ENCODE data around the gene GPRC5B.

Gene GPRC5B

DNA sequence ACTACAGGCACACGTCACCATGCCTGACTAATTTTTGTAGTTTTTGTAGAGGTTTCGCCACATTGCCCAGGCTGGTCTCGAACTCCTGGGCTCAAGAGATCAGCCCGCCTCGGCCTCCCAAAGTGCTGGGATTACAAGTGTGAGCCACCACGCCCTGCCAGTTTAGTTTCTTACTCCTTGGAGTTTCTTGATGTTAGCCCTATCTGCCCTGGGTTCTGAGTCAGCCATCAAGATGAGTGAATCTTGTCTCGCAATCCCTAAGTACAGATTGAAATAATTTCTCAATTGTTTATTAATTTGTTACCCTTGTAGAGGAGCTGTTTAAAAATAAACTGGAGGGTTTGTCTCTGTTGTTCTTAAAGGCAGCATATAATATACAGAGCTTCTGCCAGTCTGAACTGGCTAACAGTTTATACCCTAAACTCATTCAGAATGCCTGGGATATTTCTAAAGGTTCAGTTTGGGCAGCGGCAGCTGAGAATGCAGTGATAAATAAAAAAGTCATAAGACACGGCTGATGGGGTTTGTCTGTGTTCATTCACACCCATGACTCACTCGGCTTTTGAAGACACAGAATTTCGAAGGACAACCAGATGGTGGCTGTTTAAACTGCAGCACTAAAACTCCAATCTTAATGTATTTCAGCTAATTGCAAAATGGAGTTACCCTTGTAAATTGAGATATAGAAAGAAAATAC is 39.6 kb downstream of the GPRC5B start:
- DNase-seq (ENCODE audit: low read depth): no peak

DNA sequence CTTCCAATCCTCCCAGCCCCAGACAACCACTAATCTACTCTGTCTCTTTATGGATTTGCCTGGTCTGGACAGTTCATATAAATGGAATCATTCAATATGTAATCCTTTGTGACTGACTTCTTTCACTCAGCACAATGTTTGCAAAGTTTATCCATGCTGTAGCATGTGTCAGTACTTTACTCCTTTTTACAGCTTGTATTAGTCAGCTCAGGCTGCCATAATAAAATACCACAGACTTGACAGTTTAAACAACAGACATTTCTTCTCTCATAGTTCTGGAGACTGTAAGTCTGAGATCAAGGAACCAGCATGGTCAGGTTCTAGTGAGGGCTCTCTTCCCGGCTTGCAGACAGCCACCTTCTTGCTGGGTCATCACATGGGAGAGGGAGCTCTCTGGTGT is 41.3 kb downstream of the GPRC5B start:
- DNase-seq (ENCODE audit: low read depth): no peak

DNA sequence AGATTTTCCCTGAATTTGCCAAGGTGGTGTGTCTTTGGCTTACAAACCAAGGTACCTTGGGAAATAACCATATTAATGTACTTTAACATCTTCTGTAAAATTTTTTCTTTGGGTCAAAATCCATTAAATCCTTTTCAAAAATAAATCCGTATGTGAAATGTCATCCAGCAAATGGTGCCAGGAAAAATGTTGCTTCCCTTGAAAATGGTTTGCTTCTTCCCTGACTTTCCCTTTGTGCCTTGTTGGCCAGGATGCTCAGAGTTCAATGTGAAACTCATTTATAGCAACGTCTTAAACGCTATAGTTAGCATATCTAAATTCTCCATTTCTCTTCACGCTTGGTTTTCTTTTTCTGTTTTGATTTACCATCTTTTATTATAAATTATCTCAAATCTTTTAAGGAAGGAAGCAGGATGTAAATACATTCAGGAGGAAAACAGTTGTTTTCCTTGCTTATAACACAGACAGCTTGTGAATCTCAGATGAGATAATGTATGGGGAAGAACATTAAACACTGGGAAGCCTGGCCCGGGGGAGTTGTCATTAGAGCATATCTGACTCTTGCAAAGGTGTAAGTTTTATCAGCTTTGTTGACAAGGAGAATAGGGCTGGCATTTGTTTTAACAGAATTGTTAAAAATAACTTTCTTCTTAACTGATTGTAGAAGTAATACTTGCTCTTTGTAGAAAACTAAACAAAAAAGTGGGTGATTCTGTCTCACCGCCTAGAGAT is 42.1 kb downstream of the GPRC5B start:
- DNase-seq (ENCODE audit: low read depth): no peak

DNA sequence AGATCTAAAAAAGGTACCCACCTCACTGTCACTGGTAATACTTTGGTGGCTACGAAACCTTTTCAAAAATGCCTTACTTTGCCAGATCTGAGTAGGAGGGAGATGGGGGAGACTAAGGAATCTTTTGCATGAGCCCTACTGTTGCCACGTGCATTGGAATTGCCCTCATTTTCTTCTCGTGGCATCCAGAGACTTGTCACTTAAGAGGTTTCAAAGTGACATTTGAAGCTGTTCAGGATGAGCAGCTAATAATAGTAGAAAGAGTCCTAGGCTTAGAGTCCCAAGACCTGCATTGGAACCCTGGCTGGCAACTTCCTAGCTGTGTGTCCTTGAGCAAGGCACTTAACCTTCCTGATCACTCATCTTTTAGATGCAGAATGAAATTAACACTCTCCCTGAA is 43.5 kb downstream of the GPRC5B start:
- DNase-seq (ENCODE audit: low read depth): no peak

DNA sequence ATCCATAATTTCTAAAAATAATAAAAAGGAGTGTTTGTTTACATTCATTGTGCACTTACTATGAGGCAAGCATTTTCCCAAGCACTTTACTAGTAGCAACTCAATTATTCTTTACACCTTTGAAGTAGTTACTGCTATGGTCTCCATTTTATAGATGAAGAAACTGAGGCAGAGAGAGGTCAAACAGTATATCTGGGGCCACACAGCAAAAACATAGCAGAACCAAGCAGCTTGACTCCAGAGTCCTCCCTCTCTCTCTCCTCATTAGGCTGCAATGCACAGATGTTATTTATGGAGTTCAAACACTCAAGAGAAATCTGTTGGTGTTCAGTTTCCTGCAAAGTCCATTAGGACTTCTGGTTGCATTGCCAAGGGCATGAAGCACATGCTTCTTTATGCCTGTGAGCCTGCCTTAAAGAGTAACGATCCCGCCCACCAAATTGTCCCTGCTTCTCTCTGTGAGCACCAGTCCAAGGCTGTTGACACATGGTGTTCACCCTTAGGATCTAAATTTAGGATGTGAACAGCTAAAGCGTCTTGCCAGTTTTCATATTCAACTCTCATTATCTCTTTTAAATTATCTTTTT is 44.0 kb downstream of the GPRC5B start:
- no peak for DNase-seq (ENCODE audit: low read depth)

DNA sequence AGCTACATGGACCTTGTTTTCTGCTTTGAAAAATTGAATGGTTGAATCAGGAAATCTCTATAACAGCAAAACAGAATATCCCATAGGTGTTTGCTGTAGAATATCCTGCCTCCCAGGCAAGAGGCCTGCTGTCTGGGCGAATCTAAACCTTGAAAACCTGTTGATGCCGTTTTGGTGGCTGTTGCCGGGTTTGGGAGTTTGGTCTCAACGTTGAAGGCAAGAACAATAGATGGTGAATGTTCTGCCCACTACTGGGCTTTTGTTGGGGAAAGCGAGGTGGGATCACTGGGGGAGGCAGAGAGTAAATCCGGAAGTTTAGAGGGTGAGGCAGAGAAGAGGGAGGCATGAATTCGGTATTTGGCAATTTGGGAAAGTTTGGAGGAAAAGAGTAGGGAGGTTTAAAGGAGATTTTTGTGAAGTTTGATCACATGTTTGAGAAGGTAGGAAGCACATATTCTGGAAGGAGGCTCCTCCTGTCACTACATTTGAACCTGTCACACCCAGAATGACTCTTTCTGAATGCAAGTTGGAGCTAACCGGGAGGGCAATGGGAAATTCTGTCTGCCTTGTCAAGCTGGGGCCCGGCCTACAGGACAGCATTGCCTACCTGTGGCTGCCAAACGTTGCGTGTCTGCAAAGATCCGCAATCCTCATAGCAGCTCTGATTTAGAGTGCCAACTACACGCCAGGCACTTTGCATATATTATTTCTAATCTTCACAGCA is 46.5 kb downstream of the GPRC5B start:
- no peak for DNase-seq (ENCODE audit: low read depth)

DNA sequence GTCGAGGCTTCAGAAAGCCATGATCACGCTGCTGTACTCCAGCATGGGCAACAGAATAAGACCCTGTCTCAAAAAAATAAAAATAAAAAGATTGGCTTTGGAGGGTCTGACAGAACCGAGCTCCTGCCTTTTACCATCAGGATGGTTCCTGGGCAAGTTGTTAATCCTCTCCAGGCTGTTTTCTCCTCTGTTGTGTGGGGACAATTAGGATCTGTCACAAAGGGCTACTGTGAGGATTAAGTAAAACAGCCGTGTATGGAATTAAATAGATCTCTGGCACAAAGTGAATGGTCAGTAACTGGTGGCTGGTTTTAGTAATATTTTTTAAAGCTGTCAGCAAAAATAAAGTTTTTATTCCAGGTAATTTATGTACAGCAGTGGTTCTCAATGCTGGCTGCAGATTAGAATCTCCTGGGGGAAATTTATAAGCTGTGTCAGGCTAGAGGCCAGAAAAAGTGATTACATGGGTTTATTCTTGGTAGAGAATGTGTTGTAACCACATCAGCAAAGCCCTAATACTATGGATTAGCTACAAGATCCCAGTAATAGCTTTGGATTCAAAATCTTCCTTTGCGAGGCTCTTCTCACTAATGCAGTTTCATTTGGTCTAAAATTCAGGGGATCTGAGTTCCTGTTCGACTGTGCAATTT is 47.2 kb downstream of the GPRC5B start:
- no peak for DNase-seq (ENCODE audit: low read depth)

DNA sequence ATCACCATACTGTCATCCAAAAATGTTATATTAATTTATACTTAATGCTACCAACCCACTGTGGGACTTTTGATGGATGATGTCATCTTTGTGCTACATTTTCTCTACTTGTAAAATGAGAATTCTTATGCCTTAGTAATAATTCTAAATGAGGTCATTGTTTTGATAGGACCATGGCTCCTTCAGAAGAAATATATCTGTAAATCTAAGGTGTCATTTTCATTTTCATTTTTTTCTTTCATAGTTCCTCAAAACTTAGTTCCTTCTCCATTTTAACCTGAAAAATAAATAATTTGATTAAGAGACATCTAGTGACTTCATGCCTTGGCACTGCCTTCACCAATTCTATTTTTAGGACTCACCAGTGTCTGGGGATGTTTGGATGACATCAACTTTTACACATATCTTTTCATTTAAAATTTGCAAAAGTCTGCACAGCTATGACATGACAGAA is 48.7 kb downstream of the GPRC5B start:
- DNase-seq (ENCODE audit: low read depth): no peak

DNA sequence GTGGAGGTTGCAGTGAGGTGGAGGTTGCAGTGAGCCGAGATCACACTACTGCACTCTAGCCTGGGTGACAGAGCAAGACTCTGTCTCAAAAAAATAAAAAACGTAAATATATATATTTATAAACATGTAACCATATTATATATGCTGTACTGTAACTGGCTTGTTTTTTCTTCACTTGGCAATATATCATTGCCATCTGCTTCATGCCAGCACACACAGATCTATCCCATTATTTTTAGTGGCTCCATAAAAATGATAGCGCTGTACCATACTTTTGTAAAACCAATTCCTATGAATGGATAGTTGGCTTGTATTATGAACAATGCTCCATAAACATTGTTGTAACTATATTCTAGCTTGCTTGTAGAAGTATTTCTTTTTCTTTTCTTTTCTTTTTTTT is 49.5 kb downstream of the GPRC5B start:
- no peak for DNase-seq (ENCODE audit: low read depth)

DNA sequence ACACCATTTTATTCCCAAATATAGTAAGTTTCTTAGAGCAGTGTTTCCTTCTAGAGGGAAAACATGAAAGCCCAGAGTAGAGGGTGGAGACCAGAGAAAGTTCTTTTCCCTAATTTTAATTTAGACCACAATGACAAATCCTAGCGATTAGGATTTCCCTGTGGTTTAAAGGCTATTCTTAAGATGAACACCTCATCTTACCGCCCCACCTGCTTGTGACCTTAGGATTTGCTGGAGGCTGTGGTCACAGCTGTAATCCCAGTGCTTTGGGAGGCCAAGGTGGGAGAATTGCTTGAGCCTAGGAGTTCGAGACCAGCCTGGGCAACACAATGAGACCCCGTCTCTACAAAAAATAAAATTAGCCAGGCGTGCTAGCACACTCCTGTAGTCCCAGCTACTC is 51.1 kb downstream of the GPRC5B start:
- no peak for DNase-seq (ENCODE audit: low read depth)

DNA sequence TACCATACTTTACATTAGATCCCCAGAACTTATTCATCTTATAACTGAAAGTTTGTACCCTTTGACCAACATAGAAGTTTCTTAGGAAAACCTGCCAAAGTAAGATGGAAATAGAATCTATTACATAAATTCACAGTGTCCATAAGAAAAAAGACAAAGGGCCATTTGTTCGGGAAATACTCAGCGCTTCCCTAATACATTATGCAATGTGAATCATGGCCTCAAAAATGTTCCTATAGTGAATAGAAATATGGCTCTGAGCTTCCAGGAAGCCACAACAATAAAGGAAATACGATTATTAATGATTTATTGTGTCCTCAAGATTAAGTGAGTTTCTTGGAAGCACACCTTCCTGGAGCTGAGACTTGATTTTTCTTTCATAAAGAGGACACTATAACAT is 51.5 kb downstream of the GPRC5B start:
- no peak for DNase-seq (ENCODE audit: low read depth)

DNA sequence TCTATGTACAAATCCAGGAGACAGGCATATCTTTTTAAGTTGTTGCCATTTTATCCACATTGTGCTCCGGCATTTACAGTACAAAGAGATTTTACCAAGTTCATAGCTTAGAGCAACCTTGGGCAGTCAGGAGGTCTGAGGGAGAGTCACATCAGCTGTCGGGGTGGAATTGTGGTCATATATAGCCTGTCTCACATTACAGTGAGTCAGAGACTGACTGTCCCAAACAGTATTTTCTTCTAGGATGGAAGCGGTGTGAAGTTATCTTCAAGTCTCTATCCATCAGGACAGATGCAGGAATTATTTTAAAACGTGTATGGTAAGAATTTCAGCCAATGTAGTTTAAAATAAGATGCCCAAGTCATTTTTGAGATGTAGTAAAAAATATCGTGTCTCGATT is 53.0 kb downstream of the GPRC5B start:
- no peak for DNase-seq (ENCODE audit: low read depth)

DNA sequence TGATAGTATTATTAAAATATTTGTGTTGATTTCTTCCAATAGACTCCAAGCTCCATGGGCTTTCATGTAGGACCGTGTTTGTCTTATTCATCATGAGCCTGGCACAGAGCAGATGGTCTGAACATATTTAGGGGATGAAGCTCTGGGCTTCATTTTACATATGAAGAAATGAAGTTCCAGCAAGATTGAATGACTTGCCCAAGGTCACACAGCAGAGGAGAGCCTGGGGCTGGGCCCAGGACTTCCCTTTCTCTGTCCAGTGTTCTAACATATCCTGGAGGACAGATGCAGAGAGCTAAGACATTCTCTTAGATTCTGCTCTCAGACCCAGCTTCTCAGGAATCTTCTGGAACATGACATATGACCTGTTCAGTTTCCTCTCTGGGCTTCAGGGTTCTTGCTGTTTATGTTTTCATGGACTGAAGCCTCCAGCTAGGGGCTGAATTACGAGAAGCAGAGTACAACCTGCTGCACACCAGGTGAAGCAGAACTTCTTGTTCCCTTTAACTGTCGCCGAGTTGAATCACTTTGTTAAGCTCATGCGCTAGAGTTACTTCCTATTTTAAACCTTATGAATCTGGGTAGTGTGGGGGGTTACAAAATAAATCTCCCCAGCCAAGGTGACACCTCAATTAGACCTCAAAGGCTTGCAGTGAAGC is 53.6 kb downstream of the GPRC5B start:
- no peak for DNase-seq (ENCODE audit: low read depth)

DNA sequence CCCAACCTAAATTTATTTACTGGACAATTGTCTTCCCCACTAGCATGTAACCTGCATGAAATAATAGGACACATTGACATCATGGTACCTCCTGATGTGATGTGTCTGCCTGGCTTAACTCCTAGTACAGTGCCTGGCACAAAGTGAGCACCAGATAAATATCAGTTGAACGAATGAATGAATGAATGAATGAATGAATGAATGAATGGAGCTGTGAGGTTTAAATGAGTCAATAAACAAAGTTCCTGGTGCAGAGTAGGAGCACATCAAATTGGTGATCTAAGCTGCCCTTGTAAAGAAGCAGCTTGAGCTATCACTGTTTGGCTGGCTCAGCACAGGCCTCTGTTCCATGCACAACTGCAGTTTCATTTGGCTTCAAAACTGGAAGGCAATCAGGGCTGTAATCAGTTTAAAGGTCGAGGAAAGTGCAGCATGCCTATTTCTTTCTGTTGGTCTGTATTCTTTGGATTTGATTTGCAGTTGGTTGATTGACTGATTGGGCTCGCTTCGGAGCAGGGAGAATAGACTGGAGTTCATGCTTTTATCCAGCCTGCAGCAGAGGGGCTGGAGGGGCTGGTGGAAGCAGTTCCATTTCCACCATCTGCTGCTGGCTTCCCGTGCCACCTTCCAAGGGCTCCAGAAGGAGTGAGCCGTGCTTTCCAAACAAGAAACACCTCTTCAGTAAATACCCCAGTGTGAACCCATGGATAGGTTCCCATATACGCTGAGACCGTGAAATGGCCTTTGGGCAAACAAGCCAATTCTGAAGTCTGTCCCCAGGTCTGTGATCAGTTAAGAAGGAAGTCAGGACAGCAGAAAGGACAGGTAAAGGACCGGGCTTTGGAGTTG is 54.6 kb downstream of the GPRC5B start:
- no peak for DNase-seq (ENCODE audit: low read depth)

DNA sequence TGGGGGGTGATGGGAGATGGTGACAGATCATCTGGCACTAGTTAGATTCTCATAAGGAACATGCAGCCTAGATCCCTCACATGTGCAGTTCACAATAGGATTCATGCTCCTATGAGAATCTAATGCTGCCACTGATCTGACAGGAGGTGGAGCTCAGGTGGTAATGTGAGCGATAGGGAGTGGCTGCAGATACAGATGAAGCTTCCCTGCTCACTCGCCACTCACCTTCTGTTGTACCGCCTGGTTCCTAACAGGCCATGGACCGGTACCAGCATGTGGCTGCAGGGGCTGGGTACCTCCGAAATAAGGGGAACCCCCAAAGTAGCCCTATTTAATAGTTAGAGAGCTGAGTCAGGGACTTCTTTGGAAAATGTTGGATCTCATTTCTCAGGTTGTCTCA is 60.4 kb downstream of the GPRC5B start:
- DNase-seq (ENCODE audit: low read depth): no peak

DNA sequence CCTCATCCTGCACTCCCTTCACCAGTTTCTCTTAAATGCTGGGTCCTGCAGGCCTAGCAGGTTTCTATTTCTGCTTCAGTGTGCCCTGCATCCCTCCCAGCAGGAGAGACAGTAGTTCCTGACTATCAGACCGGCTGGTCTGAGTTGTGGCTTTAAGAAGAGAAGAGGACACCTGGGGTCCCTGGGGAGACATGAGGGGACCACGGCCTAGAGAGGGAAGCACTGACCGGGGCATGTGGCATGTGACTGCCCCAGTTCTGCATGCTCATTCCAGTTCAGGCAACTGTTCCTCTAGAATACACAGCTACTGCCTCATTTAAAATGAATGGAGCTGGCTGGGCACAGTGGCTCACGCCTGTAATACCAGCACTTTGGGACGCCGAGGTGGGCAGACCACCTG is 61.3 kb downstream of the GPRC5B start:
- no peak for DNase-seq (ENCODE audit: low read depth)

DNA sequence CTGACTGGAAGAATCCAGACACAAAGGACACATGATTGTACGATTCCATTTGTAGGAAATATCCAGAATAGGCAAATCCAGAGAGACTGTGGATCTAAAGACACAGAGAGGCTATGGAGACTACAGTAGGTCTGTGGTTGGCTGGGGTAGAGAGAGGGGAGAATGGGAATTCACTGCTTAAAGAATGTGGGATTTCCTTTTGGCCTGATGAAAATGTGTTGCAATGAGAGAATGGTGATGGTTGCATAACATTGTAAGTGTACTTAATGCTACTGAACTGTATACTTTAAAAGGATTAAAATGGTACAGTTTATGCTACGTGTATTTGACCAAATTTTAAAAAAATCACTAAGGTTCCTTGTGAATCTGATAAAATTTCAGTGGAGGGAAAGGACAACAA is 62.1 kb downstream of the GPRC5B start:
- no peak for DNase-seq (ENCODE audit: low read depth)

DNA sequence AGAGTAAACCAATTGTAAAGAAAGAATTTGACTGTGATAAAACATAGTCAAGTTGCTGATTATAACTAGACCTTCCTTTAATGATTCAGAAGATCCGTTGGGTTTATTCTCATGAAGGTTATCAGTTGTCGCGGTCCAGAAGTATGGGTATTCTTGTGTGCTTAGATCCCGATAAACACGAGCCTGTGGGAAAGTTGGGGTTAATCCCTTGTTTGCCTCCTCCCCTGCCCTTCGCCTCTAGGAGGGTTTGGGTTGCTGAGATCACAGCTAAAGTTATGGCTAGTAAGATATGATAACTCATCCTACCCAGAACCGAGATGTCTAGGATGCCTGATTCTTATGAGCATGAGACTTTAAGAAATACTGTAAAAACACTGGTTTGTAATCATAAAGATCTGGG is 66.8 kb downstream of the GPRC5B start:
- DNase-seq (ENCODE audit: low read depth): no peak

DNA sequence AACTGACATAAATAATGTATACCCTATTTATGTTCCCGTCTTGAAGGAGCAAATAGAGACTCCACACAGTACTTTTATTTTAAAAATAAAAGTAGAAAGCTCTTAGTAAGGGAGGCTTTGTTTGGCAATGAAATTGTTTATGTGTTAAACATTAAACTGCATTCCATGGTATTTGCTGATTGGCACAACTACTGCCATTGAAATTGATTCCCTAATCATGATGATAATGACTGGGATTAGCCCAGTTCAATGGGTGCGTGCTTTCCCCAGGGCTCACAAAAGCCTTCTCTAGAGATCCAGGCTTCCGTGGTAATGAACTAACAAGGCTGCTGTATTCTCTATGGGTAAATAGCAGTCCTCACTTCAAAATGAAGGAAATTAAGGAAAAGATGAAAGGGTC is 67.5 kb downstream of the GPRC5B start:
- no peak for DNase-seq (ENCODE audit: low read depth)

DNA sequence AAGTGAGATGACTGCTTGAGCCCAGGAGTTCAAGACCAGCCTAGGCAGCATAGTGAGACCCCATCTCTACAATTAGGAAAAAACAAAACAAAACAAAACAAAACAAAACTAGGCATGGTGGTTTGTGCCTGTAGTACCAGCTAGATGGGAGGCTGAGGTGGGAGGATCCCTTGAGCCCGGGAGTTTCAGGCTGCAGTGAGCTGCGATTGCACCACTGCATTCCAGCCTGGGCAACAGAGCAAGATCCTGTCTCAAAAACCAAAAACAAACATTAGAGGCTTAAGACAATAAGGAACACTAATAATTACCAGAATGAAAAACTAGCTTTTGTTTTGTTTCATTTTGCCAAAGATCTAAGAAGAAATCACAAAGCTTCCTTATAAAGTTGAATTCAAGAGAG is 69.2 kb downstream of the GPRC5B start:
- no peak for DNase-seq (ENCODE audit: low read depth)

DNA sequence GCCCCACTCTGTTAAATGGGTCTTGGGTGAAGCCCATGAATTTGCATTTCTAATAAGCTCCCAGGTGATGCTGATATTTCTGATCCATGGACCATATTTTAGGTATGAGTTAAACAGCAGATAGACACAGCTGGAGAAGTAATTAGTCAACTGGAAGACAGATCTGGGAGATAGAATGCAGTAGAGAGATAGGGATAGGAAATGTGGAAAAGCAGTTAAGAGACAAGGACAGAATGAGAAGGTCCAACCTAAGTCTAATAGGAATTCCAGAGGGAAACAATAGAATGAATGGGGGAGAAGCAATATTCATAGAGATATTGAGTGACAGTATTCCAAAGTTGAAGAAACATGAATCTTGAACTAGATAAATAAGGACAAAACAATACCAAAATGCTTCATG is 71.7 kb downstream of the GPRC5B start:
- DNase-seq (ENCODE audit: low read depth): no peak

Measured in activated T-helper 9 cell treated with anti-CD3 and anti-CD28 coated beads, Interleukin-2, amount 50 U/mL, for 16 hours (primary cell).